Uterus (tissue), 2 donors: ENCODE data around the gene CEBPA.

Source experiments
- POLR2A ChIP-seq, 2 donors: fragments of 450-650 bp; IDR thresholded peaks; one replicate each; pipeline ENCODE4 v1.6.1; 2016; ENCODE audit warnings: antibody characterized with exemption in 2 of 2, mild to moderate bottlenecking in 1 of 2, moderate library complexity in 1 of 2
- TF ChIP-seq, protein P1 (sequence below), 4 experiments: fragments of 200-600 bp in 2 of 4; fragments of 450-650 bp in 2 of 4; sonication (generic) in 2 of 4; IDR thresholded peaks; one replicate each; pipeline ENCODE4 v1.5.1; 2016 to 2019; ENCODE audit warnings: antibody characterized with exemption in 4 of 4, mild to moderate bottlenecking in 2 of 4, moderate library complexity in 1 of 4

DNA sequence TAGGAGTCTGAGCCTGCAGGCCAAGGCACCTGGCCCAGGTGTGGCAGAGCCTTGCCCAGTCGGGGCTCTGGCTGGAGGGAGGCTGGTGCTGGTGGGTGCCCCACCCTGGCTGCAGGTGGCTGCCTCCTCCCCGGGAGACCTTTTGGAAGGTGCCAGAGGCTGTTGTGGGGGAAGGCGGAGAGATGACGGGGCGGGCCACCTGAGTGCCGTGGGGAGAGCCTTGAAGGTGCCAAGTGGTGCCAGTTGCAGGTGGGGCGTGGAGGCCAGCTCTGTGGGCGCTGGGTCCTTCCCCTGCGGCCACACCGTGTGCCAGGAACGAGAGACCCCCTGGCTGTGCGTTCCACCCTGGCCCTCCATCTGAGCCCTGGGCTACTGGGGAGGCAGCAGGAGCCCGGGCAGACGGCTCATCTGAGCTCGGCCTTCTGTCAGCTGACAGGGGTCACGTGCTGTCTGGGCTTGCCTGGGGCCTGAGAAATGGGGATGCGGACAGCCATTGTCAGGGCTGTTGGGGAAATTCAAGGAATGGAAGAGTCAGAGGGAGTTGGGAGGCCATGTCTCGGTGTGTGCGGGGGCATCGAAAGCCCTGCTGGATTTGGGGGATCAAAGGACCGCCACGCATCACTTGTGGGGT, 20.9 kb downstream of the CEBPA start:
- TF ChIP-seq, protein P1, sequence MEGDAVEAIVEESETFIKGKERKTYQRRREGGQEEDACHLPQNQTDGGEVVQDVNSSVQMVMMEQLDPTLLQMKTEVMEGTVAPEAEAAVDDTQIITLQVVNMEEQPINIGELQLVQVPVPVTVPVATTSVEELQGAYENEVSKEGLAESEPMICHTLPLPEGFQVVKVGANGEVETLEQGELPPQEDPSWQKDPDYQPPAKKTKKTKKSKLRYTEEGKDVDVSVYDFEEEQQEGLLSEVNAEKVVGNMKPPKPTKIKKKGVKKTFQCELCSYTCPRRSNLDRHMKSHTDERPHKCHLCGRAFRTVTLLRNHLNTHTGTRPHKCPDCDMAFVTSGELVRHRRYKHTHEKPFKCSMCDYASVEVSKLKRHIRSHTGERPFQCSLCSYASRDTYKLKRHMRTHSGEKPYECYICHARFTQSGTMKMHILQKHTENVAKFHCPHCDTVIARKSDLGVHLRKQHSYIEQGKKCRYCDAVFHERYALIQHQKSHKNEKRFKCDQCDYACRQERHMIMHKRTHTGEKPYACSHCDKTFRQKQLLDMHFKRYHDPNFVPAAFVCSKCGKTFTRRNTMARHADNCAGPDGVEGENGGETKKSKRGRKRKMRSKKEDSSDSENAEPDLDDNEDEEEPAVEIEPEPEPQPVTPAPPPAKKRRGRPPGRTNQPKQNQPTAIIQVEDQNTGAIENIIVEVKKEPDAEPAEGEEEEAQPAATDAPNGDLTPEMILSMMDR (IDR thresholded peaks at IDR 0.05) = no peak
- TF ChIP-seq POLR2A (IDR thresholded peaks at IDR 0.05) = no peak
